PFSK-1 (cell line): ENCODE measurements around the gene TAF5L.

ENCODE experiments used
- FOXP2 ChIP-seq: optimal IDR thresholded peaks from 2 replicates; pipeline ENCODE3; 2011; ENCODE audit warnings: borderline replicate concordance, control low read depth, inconsistent platforms; ENCODE audit not compliant: insufficient read depth; ENCODE audit errors: extremely low read length, extremely low read depth
- POLR2AphosphoS5 ChIP-seq: IDR thresholded peaks from 2 replicates; pipeline ENCODE4 v1.6.1; 2012; ENCODE audit warnings: low read depth, mild to moderate bottlenecking, control low read depth, low read length, moderate library complexity
- REST ChIP-seq, 2 experiments: IDR thresholded peaks; 2 replicates each; pipeline versions ENCODE4 v1.6.1 to v1.8.0; 2011 to 2012; ENCODE audit warnings: low read depth in 2 of 2, low read length in 2 of 2, control low read depth in 1 of 2, inconsistent platforms in 1 of 2, mild to moderate bottlenecking in 1 of 2, moderate library complexity in 1 of 2; ENCODE audit not compliant: insufficient read depth in 1 of 2
- SIN3A ChIP-seq: IDR thresholded peaks from 2 replicates; pipeline ENCODE4 v1.6.1; 2012; ENCODE audit warnings: mild to moderate bottlenecking, low read length, moderate library complexity, borderline replicate concordance; ENCODE audit not compliant: insufficient read depth
- TAF1 ChIP-seq: IDR thresholded peaks from 2 replicates; pipeline ENCODE4 v1.6.1; 2012; ENCODE audit warnings: low read length, control low read depth, borderline replicate concordance; ENCODE audit not compliant: insufficient read depth

TAF5L gene

DNA sequence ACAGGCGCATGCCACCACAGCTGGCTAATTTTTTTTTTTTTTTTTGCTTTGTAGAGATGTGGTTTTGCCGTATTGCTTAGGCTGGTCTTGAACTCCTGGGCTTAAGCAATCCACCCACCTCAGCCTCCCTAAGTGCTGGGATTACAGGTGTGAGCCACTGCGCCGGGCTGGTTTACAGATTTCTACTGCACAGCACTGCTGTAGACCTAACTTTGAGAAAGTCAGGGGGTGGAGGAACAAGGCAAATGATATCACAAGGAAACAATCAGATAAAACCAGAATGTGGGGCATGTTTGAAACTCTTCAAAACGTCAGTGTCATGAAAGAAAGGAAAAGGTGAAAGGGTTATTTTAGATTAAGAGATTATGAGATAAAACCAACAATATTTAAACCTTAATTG lies 45.4 kb upstream of the TAF5L start:
- no peak for TF ChIP-seq REST (IDR thresholded peaks at IDR 0.05; ENCODE audit: insufficient read depth in 1 of 2, low read depth in 2 of 2, low read length in 2 of 2)
- no peak for TF ChIP-seq POLR2AphosphoS5
- no peak for TF ChIP-seq TAF1
- no peak for TF ChIP-seq SIN3A
- TF ChIP-seq FOXP2 = no peak

GRCh38 chr1:229669333-229669732 lies 43.4 kb upstream of the TAF5L start:
- TF ChIP-seq REST (IDR thresholded peaks at IDR 0.05; ENCODE audit: insufficient read depth in 1 of 2, low read depth in 2 of 2, low read length in 2 of 2) (no peak), POLR2AphosphoS5 (no peak), FOXP2 (no peak), SIN3A (no peak), TAF1 (no peak)

- TF ChIP-seq TAF1 (no peak), REST (IDR thresholded peaks at IDR 0.05; ENCODE audit: insufficient read depth in 1 of 2, low read depth in 2 of 2, low read length in 2 of 2) (no peak), POLR2AphosphoS5 (no peak), SIN3A (no peak), FOXP2 (no peak)
Measured at GRCh38 chr1:229666585-229666984, 40.7 kb upstream of the TAF5L start.

DNA sequence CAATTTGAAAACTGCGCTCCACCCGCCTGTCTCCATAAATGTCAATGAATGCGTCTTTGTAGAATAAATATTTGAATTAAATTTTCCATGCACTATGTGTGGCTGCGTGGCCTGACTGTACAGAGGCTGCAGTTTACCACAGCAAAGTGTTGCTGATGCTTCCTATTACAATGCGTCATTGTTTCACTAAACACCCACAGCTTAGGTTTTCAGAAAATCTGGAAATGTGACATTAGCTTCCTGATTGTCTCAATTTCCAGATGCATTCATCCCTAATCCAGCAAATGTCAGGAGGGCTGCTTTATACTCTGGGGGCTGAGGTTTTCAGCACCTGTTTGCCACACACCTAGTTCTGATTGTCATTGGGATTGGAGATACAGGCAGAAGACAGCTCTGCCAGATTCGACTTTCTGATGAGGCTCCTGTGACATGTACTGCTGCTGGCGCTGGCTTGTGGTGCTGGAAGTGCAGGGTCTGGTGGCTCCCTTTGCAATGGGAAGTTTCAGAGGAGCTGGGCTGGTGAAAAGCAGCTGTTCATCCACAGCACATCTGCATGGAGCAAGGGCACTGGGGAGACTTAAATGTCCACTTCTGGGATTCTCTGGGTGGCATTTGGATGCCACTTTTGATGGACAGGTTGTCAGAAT lies 40.1 kb upstream of the TAF5L start:
- no peak for TF ChIP-seq SIN3A
- no peak for TF ChIP-seq POLR2AphosphoS5
- no peak for TF ChIP-seq REST (IDR thresholded peaks at IDR 0.05; ENCODE audit: insufficient read depth in 1 of 2, low read depth in 2 of 2, low read length in 2 of 2)
- TF ChIP-seq TAF1 = no peak
- TF ChIP-seq FOXP2 = no peak
